NCI-H69 (cell line): ENCODE measurements around the gene SRRM2.

Source experiments
- DNase-seq: peaks from one replicate; lab custom pipeline; 2025; lab: John Stamatoyannopoulos, UW

Gene SRRM2

GRCh38 chr16:2798723-2799204 is 46.3 kb downstream of the SRRM2 start:
- DNase-seq: no peak

- DNase-seq: no peak
Observed at GRCh38 chr16:2799205-2799858, 46.9 kb downstream of the SRRM2 start.

- peak; percentile 86 for DNase-seq
Observed at GRCh38 chr16:2799859-2800226, 47.4 kb downstream of the SRRM2 start.

GRCh38 chr16:2803545-2804195 is 51.2 kb downstream of the SRRM2 start:
- DNase-seq: no peak

GRCh38 chr16:2804728-2805127 is 52.3 kb downstream of the SRRM2 start:
- no peak for DNase-seq

GRCh38 chr16:2806286-2806685 is 53.8 kb downstream of the SRRM2 start:
- no peak for DNase-seq

DNA sequence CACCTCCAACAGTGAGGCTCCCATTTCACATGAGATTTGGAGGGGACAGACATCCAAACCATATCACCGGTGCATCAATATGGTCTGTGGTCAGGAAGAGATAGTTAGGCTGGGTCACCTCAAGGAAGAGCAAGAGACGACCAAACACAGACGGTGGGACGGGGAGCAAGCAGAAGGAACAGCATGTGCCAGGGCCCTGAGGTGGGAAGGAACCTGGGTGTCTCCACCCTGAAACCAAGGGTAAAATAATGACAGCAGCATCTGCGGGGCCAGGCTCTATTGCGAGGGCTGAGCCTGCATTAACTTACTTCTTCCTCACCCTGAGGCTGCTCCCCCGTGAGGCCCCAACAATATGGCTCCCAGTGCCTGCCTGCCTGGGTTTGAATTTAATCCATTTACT is 55.7 kb downstream of the SRRM2 start:
- DNase-seq: no peak

DNA sequence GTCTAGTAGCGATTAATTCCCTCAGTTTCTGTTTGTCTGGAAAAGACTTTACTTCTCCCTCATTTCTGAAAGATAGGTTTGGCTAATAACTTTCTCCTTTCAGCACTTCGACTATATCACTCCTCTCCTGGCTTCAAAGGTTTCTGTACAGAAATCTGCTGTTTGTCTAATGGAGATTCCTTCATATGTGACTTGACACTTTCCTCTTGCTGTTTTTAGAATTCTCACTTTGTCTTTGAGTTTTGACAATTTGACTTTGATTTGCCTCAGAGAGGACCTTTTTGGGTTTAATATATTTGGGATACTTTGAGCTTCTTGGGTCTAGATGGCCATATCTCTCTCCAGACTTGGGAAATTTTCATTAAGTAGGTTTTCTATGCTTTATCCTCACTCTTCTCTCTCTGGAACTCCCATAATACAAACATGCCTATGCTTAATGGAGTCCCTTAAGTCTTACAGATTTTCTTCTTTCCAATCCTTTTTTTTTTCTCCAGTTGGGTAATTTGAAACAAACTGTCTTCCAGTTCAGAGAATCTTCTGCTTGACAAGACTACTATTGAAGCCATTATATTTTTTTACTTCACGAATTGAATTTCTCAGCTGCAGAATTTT is 56.8 kb downstream of the SRRM2 start:
- DNase-seq: no peak

DNA sequence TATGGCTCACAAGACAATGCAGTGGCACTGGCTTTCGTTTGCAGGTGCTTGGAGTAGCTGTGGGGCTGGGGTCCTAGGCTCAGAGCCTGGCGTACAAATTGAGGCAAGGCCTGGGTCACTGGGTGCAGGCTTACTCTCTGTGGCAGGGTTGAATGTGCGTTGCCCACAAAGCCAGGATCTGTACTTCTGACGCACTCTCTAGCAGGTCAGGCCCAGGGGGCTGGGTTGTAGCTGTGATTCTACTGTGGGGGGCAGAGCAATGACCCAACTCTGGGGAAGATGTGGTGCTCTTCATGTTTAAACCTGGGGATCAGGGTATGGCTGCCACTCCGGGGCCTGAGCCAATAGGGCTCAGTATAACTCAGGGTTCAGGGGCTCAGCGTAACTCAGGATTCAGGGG is 58.2 kb downstream of the SRRM2 start:
- DNase-seq: no peak

DNA sequence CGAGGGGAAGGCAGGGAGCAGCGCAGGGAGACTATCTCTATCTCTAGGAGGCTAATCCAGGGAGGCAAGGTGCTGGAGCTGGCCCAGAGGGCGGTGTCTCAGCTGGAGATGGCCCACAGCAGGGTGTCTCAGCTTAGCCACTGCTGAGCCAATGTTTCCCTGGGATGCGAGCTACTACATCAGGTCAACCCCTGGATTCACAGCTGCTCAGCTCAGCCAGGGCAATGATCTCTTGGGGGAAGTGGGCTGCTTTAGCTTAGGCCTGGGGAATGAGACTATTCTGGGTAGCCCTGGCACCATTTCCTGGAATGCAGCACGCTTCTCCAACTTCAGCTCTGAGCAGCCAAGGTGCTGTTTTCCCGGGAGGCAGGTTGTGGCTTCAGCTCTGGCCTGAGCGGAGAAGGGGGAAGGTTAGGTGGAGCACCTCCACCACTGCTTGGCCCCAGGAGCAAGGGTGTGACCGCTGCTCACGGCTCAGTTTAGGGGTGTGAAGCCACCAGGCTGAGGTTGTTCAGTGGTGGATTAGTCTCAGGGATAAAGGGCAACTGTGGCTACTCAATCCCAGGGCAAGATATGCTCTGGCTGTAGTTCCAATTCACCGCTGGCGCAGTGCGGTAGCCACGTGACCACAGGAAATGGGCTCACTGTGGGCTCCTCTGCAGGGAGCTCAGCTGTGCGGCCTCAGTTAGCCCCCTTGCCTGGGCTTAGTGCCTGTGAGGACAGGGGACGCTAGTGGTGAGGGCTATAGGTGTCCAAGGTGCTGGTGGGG is 59.4 kb downstream of the SRRM2 start:
- DNase-seq: peak; percentile 39

- no peak for DNase-seq
Observed at GRCh38 chr16:2813771-2814221, 61.4 kb downstream of the SRRM2 start.

- DNase-seq: peak; percentile 51
Observed at GRCh38 chr16:2814551-2815298, 62.3 kb downstream of the SRRM2 start.

DNA sequence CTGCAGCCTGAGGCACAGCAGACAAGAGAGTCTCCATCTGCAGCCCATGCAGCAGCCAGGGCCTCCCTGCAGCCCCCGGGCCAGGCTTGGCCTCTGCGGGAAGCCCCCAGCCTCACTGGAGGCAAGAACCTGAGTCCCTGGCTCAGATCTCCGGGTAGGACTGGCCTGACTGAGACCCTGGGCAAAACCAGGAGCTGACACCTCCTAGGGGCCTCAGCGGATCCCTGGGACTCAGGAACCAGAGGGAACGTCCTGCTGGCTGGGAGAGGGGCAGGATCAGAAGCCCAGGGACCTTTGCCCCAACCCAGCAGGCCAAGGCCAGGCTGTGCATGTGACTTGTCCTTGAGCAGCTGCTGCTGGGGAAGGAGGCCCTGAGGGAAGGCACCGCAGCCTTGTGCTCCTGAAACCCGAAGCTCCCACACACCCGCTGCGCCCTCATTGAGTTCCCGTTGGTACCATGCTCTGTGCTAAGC is 62.9 kb downstream of the SRRM2 start:
- no peak for DNase-seq

DNA sequence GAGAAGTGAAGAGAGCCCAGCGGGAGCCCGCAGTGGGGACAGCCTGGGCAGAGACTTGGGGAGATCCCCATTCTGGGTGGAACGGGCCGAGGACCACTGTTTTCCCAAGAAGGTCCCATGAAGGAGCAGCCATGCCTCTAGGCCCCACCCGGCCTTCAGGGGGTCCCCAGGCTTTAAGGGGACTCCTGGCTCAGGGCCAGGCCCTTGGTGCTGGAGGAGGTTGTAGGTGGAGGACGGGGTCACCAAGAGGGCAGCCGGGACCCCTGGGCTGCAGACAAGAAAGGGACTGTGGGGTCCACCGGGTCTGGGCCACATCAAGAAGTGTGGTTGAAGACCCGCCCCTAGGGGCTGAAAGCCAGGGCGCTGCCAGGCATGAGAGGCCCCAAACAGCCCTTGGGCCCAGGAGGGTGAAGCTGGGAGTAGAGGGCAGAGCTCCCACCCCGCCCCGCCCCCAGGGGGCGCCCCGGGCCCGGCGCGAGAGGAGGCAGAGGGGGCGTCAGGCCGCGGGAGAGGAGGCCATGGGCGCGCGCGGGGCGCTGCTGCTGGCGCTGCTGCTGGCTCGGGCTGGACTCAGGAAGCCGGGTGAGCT is 64.4 kb downstream of the SRRM2 start, which contains the start of gene PRSS21:
PRSS21 (plus strand) TSS at position 487 of the 589 bp plus-strand sequence; CDS start at position 519, 32 bp downstream.
- DNase-seq: peak; percentile 50

GRCh38 chr16:2817340-2818271 is 65.2 kb downstream of the SRRM2 start:
- DNase-seq: no peak

DNA sequence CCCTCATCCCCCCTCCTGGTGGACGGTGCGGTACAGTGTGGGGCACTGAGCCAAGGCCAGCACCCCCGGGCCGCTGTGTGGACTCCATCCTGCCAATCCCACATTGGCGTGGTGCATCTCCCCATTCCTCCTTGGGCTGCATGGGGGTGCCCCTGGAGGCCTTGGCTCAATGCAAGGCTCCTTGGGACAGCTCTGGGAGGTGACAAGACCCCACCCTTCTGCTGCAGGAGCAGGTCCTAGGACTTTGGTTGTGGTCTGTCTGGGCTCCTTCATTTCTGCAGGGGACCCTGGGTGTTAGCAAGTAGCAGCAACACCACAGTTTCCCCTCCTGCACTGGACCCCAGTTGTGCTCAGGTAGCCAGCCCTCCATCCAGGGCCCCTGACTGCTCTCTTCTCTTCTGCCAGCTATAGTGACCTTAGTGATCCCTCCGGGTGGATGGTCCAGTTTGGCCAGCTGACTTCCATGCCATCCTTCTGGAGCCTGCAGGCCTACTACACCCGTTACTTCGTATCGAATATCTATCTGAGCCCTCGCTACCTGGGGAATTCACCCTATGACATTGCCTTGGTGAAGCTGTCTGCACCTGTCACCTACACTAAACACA is 65.9 kb downstream of the SRRM2 start:
- DNase-seq: no peak

GRCh38 chr16:2819179-2819938 is 66.9 kb downstream of the SRRM2 start:
- no peak for DNase-seq

GRCh38 chr16:2819939-2820835 is 67.7 kb downstream of the SRRM2 start:
- DNase-seq: no peak
